Measurements from ENCODE around the gene KCNK16.

Gene KCNK16

GRCh38 chr6:39347206-39347605 lies 24.7 kb upstream of the KCNK16 start:
- Histone ChIP-seq H3K4me3 (ENCODE audit: low read depth, low read length) (no peak overlapping the region), H3K27me3 (no peaks in the 10 kb centered on the region), H3K9me3 (no peaks in the 10 kb centered on the region; the same call in 1 of the 2 replicates), H3K36me3 (no peaks in the 10 kb centered on the region), H3K4me1 (no peaks in the 10 kb centered on the region)
- no peak for DNase-seq
- TF ChIP-seq CTCF (IDR thresholded peaks at IDR 0.05; ENCODE audit: low read depth, low read length): no peak

- no peaks in the 10 kb centered on the region for H3K4me1 ChIP-seq
- TF ChIP-seq CTCF (IDR thresholded peaks at IDR 0.05; ENCODE audit: low read depth, low read length): no peak
- H3K36me3 ChIP-seq: no peaks in the 10 kb centered on the region
- H3K27me3 ChIP-seq: no peaks in the 10 kb centered on the region
- H3K9me3 ChIP-seq: no peaks in the 10 kb centered on the region
- no peak overlapping the region for H3K4me3 ChIP-seq (ENCODE audit: low read depth, low read length)
- no peak for DNase-seq
These were observed 22.3 kb upstream of the KCNK16 start for GRCh38 chr6:39344821-39345280.

GRCh38 chr6:39343396-39343870 lies 20.9 kb upstream of the KCNK16 start:
- Histone ChIP-seq H3K9me3 (no peaks in the 10 kb centered on the region), H3K4me3 (ENCODE audit: low read depth, low read length) (no peak overlapping the region), H3K4me1 (no peaks in the 10 kb centered on the region; the same call in 1 of the 2 replicates), H3K36me3 (no peaks in the 10 kb centered on the region), H3K27me3 (no peaks in the 10 kb centered on the region)
- DNase-seq: no peak
- TF ChIP-seq CTCF (IDR thresholded peaks at IDR 0.05; ENCODE audit: low read depth, low read length): no peak

DNA sequence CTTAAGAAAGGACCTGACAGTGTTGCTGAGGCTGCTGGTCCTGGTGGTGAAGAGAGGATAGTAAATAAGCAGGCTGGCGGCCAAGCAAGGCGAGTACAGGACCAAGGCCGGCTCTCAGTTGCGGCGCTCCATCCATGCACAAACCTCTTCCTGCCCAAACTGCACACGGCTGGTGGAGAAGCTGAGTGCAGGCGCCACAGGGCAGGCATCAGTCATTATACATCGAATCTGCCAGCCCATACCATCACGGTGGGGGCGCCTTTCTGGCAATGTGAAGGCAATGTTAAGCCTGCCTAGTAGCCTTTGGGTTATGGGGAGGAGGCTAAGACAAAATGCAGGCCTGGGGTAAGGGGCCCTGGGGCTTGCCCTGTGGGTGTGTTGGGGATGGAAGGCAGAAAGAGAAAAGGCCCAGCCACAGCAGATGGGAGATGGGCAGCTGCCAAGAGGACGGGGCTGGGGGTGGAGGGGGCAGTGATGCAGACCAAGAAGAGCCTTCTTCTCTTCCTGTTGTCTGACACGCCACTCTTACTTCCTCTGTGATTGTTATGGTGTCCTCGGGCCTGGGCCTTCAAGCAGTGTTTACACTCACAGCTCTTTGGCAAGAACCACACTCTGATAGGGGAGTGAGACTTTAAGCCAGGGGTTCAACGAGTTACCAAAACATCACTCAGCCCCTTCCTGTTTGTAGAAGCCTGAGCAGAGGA lies 20.3 kb upstream of the KCNK16 start:
- Histone ChIP-seq H3K4me3 (ENCODE audit: low read depth, low read length) (no peak overlapping the region), H3K36me3 (no peaks in the 10 kb centered on the region), H3K9me3 (no peaks in the 10 kb centered on the region), H3K4me1 (no peaks in the 10 kb centered on the region; the same call in 1 of the 2 replicates), H3K27me3 (no peaks in the 10 kb centered on the region)
- TF ChIP-seq CTCF (IDR thresholded peaks at IDR 0.05; ENCODE audit: low read depth, low read length): no peak
- no peak for DNase-seq

DNA sequence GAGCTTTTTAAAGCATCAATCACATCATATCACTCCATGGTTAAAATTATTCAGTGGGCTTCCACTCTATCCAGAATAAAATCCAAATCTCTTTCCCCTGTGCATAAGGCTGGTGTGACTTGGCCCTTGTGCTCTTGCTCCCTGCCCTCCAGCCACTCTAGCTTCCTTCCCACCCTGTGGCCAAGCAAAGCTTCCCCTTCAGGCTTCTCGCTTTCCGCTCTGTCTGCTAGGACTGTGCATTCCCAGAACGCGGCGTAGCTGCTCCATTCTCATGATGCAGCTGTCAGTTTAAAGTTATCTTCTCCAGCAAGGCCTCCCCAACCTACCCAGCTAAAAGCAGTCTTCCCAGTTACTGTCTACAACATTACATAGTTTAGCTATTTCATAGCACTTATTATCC lies 19.4 kb upstream of the KCNK16 start:
- Histone ChIP-seq H3K4me1 (no peaks in the 10 kb centered on the region; the same call in 1 of the 2 replicates), H3K4me3 (ENCODE audit: low read depth, low read length) (no peak overlapping the region), H3K9me3 (no peaks in the 10 kb centered on the region), H3K27me3 (no peaks in the 10 kb centered on the region), H3K36me3 (no peaks in the 10 kb centered on the region)
- DNase-seq: no peak
- TF ChIP-seq CTCF (IDR thresholded peaks at IDR 0.05; ENCODE audit: low read depth, low read length): no peak

DNA sequence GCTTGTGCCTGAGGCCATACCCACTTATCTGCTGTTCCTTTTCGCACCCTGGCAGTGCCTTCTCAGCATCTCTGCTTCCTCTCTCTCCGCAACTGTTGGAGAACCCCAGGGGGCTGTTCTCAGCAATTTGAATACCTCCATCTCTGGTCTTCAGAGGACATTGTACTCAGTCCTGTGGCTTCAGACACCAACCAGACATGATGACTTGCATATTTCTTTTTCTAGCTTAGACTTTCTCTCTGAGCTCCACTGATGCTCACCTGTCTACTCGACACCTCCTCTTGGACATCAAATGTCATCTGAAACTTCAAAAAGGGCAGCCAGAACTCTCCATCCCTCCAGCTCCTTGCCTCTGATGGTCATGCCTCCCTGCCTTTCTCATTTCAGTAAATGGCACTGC lies 18.9 kb upstream of the KCNK16 start:
- Histone ChIP-seq H3K9me3 (no peaks in the 10 kb centered on the region), H3K36me3 (no peaks in the 10 kb centered on the region), H3K27me3 (no peaks in the 10 kb centered on the region), H3K4me1 (no peaks in the 10 kb centered on the region; the same call in 1 of the 2 replicates), H3K4me3 (ENCODE audit: low read depth, low read length) (no peak overlapping the region)
- no peak for DNase-seq
- no peak for TF ChIP-seq CTCF (IDR thresholded peaks at IDR 0.05; ENCODE audit: low read depth, low read length)
